Measurements from ENCODE around the gene BRINP2.

The BRINP2 gene, protein sequence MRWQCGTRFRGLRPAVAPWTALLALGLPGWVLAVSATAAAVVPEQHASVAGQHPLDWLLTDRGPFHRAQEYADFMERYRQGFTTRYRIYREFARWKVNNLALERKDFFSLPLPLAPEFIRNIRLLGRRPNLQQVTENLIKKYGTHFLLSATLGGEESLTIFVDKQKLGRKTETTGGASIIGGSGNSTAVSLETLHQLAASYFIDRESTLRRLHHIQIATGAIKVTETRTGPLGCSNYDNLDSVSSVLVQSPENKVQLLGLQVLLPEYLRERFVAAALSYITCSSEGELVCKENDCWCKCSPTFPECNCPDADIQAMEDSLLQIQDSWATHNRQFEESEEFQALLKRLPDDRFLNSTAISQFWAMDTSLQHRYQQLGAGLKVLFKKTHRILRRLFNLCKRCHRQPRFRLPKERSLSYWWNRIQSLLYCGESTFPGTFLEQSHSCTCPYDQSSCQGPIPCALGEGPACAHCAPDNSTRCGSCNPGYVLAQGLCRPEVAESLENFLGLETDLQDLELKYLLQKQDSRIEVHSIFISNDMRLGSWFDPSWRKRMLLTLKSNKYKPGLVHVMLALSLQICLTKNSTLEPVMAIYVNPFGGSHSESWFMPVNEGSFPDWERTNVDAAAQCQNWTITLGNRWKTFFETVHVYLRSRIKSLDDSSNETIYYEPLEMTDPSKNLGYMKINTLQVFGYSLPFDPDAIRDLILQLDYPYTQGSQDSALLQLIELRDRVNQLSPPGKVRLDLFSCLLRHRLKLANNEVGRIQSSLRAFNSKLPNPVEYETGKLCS

DNA sequence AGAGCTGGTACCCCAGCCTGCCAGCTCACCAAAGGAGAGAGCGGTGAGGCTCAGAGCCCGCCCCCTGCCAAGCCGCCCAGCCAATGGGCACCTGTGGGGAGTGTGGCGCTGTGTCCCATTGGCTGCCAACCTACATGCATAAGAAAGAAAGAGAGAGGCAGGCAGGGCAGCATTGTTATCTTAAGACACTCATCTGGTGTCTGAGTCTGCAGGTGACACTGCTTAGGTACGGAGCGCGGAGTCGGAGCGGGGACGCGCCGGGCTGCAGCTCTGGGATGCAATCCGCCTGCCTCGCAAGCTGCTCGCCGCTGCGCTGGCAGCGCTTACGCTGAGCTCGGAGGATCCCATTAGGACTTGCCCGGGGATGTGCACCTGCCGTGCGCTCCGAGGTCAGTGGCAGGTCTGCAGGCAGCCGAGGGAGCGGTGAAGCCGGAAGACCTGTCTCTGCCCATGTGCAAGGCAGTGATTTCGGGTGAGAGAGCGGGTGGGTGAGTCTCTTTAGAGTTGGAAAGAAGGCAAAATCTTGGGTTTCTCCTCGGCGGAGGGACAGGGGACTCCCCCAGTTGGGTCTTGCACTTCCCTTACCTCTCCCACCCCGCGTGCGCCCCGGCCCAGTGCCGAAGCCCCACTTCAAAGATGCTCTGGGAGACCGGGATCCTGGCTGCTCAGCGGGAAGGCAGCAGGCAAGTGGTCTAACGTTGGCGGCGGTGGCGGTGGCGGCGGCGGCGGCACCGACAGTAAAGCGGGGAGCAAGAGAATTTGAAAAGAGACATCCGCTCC lies at the start of gene BRINP2:
BRINP2 (plus strand) TSS at position 203 of the 780 bp plus-strand sequence. CDS start 58,919 bp downstream, outside the sequence.
- TF ChIP-seq JUND (IDR thresholded peaks at IDR 0.05; ENCODE audit: low read depth) = no peak
- in situ Hi-C loops (cut with HindIII; ENCODE audit: low pct_unique_long_range_greater_than_20kb, low sequenced_read_pairs) = no loop called here
- DNase-seq (ENCODE audit: low read depth in 1 of 2, low spot score in 1 of 2) = peak; percentile 58 to 71

DNA sequence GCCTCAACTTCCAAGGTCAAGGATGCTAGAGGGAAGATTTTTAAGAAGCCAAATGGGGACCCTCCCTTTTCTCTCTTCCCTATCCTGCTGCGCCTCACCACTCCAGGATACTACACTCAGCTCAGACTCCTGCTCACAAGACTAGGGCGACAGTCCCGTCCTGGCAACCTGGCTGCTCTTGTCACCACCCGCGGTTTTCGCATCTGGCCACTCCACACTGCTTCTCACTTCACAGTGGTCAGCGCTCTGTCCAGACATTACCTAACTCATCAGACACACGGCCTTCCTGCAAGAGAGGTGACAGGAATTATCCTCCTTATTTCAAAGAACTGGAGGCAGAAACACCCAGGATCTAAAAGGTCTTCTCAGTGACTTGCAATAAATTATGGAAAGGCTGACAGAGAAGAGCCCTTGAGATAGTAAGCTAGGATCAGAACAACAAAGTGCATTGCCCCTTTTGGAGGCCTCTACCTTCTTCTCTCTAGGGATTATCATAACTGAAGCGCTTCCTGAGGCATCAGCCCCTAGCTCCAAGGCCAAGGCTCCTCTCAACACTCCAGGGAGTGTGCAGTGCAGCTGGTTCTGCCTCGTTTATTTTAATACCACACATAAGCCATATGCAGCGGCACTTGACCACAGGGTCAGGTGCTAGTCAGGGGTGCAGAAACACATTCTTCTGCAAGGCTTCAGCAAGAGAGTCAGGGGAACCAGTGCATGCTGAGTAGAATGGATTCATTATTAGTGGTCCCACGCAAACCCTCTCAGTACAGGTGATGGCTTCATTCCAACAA lies 48.1 kb upstream of the BRINP2 start:
- no peak for TF ChIP-seq JUND (IDR thresholded peaks at IDR 0.05; ENCODE audit: low read depth)
- in situ Hi-C loops (cut with HindIII; ENCODE audit: low pct_unique_long_range_greater_than_20kb, low sequenced_read_pairs) = no loop called here
- no peak for DNase-seq (ENCODE audit: low read depth in 1 of 2, low spot score in 1 of 2)

DNA sequence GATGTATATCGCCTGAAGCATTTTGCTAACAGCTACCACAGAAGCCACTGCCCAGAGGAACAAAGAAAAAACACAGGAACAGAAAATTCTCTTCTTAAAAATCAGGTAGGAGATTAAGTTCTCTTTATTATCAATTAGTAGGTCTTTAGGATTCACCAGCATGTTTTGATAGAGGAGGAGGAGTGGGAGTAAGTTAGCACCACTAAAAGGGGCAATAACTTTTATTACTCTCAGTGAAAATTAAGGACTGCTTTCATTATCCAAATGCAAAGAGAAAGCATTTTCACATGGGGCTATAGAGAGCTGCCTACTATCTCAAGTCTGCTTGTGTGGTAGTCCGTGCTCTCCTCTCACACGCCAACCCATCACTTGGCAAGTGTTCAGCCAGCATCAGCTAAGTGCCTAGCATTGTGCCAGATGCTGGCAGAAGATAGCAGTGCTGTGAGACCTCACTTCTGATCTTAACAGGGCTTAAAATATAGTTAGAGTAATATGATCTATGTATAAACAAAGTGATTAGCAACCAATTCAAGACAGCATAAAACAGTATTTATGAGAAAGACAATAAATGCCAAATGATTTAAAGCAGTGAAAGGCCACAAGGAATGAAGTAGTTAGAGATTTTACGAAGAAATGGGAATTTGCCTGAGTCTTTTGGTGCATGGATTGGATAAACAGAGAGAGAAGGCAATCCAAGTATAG lies 46.0 kb upstream of the BRINP2 start:
- in situ Hi-C loops (cut with HindIII; ENCODE audit: low pct_unique_long_range_greater_than_20kb, low sequenced_read_pairs) = no loop called here
- DNase-seq (ENCODE audit: low read depth in 1 of 2, low spot score in 1 of 2) = no peak
- TF ChIP-seq JUND (IDR thresholded peaks at IDR 0.05; ENCODE audit: low read depth) = no peak

DNA sequence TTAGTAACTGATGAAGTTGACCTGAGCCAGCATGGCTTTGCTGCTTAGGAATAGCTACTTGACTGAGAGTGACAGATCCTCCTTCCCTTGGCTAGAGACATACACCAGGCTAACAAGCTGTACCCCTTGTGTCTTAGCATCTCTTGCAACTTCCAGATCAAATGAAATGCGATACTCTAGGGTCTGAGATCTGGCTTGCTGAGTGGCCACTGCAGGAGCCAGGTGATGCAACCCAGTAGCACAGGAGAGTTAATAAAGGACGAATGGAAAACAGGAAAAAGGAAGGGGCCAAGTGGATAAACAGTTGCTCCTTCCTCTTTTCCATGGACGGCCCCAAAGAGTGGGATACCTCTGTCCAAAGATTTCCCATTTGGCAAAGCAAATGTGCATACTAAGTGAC lies 44.5 kb upstream of the BRINP2 start:
- no peak for DNase-seq (ENCODE audit: low read depth in 1 of 2, low spot score in 1 of 2)
- no peak for TF ChIP-seq JUND (IDR thresholded peaks at IDR 0.05; ENCODE audit: low read depth)
- in situ Hi-C loops (cut with HindIII; ENCODE audit: low pct_unique_long_range_greater_than_20kb, low sequenced_read_pairs) = no loop called here

DNA sequence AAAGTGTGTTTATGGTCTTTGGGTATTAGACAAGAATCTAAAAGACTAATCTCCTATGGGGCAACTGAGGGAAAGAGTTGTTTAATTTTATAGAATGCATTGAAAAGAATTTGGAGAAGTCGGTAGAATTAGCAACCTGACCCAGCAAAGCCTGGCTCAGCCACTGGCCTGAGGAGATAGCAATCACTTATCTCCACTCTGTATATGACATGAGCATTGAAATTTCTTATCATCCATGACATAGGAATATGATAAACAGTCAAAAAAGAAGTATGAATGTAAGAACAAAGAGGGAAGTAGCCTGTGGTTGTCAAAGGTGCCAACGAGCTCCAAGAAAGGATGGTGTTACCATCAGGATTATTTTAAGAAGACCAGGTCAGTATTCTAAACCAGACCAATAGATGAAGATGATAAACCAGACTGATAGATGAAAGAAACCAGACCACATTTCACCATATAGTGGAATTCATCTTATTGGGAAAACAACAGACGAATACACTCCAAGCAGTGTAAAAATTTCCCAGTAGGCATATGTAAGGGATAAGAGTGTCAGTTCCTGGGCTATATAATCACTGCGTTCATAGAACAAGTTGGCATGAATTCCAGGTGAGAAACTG lies 42.0 kb upstream of the BRINP2 start:
- in situ Hi-C loops (cut with HindIII; ENCODE audit: low pct_unique_long_range_greater_than_20kb, low sequenced_read_pairs) = no loop called here
- TF ChIP-seq JUND (IDR thresholded peaks at IDR 0.05; ENCODE audit: low read depth) = no peak
- no peak for DNase-seq (ENCODE audit: low read depth in 1 of 2, low spot score in 1 of 2)

DNA sequence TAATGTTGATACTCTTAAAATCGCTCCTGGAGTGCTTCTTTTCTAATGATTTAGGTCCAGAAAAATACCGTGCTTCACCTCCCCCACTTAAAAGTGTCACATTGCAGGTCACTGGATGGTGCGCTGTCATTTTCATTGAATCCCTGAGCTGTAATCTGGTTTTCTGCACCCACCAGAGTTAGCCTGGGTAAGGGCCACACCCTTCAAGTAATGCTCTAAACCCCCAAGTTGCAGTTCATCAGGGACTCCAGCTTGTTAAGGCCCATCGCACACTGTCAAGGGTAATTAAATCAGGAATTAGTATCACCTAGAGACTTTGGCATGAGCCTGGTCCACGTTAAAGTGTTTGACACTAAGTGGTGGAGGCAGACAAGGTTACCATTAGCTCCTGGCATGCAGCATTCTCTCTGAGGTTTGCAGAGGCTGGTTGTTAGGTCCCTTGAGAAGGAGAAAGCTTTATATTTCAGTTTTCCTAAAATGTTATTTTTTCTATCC lies 40.3 kb upstream of the BRINP2 start:
- in situ Hi-C loops (cut with HindIII; ENCODE audit: low pct_unique_long_range_greater_than_20kb, low sequenced_read_pairs) = no loop called here
- no peak for DNase-seq (ENCODE audit: low read depth in 1 of 2, low spot score in 1 of 2)
- TF ChIP-seq JUND (IDR thresholded peaks at IDR 0.05; ENCODE audit: low read depth) = no peak

DNA sequence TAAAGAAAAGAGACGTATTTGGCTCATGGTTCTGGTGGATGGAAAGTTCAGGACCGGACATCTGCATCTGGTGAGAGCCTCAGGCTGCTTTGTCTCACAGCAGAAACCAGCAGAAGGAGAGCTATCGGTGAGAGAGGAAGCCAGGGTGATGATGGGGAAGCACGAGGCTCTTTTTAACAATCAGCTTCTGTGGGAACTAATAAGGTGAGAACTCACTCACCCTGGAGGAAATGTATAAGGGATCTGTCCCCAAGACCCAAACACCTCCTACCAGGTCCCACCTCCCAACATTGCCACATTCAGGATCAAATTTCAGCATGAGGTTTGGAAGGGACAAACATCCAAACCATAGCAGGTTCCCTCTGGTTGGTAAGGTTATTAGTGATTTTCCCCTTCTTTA lies 39.0 kb upstream of the BRINP2 start:
- no peak for TF ChIP-seq JUND (IDR thresholded peaks at IDR 0.05; ENCODE audit: low read depth)
- in situ Hi-C loops (cut with HindIII; ENCODE audit: low pct_unique_long_range_greater_than_20kb, low sequenced_read_pairs) = no loop called here

DNA sequence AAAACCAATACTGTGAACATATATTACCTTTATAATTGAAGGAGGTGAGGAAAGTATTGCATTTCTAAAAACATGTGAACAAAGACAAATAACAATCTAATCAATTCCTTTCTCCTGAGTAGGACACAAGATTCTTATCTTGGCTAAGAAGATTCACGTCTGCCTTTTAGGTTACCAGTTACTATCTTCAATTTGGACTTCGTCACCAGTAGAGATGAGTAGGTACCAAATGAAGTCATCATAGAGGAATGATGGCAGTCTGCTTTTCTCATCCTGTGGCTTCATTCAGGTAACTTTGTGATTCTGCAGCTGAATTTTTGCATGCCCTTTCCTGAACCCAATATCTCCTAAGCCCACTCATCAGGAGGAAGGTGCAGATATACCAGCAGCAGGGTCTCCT lies 38.6 kb upstream of the BRINP2 start:
- in situ Hi-C loops (cut with HindIII; ENCODE audit: low pct_unique_long_range_greater_than_20kb, low sequenced_read_pairs) = no loop called here
- no peak for DNase-seq (ENCODE audit: low read depth in 1 of 2, low spot score in 1 of 2)
- TF ChIP-seq JUND (IDR thresholded peaks at IDR 0.05; ENCODE audit: low read depth) = no peak

More for the DNA sequence above, 39.0 kb upstream of the BRINP2 start:
- no peak for DNase-seq (ENCODE audit: low read depth in 1 of 2, low spot score in 1 of 2)

DNA sequence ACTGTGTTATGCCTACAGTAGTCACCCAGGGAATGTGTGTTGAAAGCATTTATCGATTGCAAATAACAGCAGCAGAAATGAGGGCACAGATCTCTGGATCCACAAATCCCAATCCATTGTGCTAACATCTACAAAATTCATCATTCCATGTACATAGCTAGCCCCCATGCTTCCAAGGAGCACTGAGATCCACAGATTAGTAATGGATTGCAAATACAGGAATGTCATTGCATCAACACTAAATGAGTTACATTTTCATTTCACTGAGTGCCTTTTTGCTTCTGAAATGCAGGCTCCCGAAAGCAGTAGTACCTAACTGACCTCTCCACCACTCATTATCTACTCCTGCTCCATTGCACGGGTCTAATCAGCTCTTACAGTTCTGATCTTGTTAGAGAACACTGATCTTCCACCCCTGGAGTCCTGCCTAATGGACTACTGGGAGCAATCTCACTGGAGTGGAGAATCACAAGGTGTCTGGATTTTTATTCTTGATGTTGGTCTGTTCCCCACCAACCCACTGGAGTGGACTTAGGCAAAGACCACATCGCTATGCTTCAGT lies 36.7 kb upstream of the BRINP2 start:
- DNase-seq (ENCODE audit: low read depth in 1 of 2, low spot score in 1 of 2) = no peak
- TF ChIP-seq JUND (IDR thresholded peaks at IDR 0.05; ENCODE audit: low read depth) = no peak
- in situ Hi-C loops (cut with HindIII; ENCODE audit: low pct_unique_long_range_greater_than_20kb, low sequenced_read_pairs) = no loop called here

DNA sequence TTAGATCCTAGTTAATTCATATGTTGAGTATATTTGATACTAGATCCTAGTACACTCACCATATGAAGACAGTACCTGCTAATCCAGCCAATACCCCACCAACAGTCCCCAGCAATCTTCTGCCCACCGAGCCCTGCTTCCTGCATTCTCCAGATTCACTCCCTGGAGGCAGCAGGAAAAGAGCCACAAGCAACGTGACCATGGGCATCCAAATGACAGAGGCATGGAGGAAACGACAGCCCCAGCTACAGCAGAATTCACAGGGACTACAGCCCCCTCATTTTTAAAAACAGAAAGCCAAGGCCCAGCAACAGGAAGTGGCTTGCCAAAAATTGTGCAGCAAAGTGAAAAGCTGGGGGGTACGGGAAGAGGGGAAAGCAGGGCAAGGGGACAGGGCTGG lies 35.5 kb upstream of the BRINP2 start:
- no peak for TF ChIP-seq JUND (IDR thresholded peaks at IDR 0.05; ENCODE audit: low read depth)
- in situ Hi-C loops (cut with HindIII; ENCODE audit: low pct_unique_long_range_greater_than_20kb, low sequenced_read_pairs) = no loop called here
- no peak for DNase-seq (ENCODE audit: low read depth in 1 of 2, low spot score in 1 of 2)

DNA sequence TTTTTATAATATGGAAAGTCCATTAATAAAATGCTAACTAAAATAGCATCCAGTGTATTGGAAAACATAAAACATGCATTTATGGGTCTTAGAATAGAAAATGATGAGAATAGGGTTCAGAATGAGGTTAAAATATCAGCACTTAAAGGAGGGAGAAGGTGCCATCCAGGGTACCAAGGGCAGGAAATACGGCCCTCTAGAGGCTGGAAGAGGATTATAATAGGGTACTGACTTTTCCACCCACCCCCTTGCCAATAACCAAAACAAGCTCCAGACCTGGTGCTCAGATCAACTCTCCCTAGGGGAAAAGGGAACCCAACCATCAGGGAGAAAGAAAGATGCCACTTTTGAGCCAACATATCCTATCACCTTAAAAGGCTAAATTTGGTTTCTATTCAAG lies 32.9 kb upstream of the BRINP2 start:
- in situ Hi-C loops (cut with HindIII; ENCODE audit: low pct_unique_long_range_greater_than_20kb, low sequenced_read_pairs) = no loop called here
- no peak for DNase-seq (ENCODE audit: low read depth in 1 of 2, low spot score in 1 of 2)
- no peak for TF ChIP-seq JUND (IDR thresholded peaks at IDR 0.05; ENCODE audit: low read depth)
